Raji (cell line): ENCODE data around the gene CEP57.

Source experiments
- POLR2A ChIP-seq: IDR thresholded peaks from 2 replicates; pipeline ENCODE4 v1.6.1; 2011; ENCODE audit warnings: low read depth, low read length, control low read depth; ENCODE audit not compliant: insufficient read depth

CEP57 gene

GRCh38 chr11:95791709-95792033 is 1.4 kb downstream of the CEP57 start:
- no peak for TF ChIP-seq POLR2A

DNA sequence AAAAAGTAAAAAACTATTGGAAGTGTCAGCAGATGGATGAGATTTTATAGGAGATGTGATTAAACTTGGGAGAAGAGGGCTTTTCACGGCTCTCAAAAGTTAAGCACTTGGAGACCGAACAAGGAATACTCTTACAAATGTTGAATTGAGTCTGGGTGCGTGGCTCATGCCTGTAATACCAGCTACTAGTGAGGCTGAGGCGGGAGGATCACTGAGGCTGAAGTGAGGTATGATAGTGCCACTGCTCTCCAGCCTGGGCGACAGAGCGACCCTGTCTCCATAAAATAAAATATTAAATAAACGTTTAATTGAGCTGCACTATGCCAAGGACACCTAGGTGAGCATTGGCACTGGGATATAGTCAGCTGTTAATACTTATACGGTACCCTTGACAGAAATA is 1.9 kb downstream of the CEP57 start:
- TF ChIP-seq POLR2A, result no peak

GRCh38 chr11:95792700-95793099 is 2.4 kb downstream of the CEP57 start:
- no peak for TF ChIP-seq POLR2A

DNA sequence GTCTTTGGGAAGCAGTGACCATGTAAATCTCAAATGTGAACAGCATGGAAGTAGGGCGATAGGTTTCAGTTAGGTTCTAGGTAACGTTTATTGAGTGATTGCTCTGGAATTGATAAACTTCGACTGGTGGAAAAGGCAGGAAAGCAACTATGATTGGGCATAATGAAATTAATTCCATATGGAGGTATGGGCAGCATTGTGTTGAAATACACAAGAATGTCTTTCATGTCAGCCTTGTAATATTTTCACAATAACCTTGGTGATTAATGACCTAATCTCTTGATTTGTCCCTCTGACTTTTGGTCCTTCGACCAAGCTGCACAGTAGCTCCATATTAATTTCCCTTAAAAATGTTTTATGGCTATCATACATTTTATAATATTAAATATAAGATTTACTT is 2.8 kb downstream of the CEP57 start:
- no peak for TF ChIP-seq POLR2A

- TF ChIP-seq POLR2A, result no peak
Observed at GRCh38 chr11:95794086-95794485, 3.8 kb downstream of the CEP57 start.

GRCh38 chr11:95795627-95796295 is 5.5 kb downstream of the CEP57 start:
- no peak for TF ChIP-seq POLR2A

- no peak for TF ChIP-seq POLR2A
Observed at GRCh38 chr11:95796501-95796900, 6.2 kb downstream of the CEP57 start.

DNA sequence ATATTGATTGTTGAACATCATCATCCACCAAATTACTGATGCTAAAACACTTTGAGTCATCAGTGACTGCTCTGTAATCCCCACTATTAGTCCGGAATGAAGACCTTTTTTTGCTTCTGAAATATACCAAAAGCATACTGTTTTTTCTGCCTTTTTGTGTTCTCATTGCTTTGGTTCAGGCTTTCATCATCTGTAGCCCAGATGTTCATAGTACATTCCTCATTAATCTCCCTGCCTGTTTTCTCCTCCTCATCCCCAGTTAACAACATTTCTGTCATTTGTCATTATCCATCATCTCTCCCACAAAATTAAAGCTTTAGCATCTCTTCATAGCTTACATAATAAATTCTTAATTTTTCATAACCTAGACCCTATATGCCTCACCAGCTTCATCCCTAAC is 9.2 kb downstream of the CEP57 start:
- no peak for TF ChIP-seq POLR2A

- TF ChIP-seq POLR2A, result no peak
Observed at GRCh38 chr11:95800438-95800837, 10.1 kb downstream of the CEP57 start.

- TF ChIP-seq POLR2A, result no peak
Observed at GRCh38 chr11:95802806-95803205, 12.5 kb downstream of the CEP57 start.

GRCh38 chr11:95803973-95804372 is 13.7 kb downstream of the CEP57 start:
- no peak for TF ChIP-seq POLR2A

GRCh38 chr11:95805869-95806268 is 15.6 kb downstream of the CEP57 start:
- TF ChIP-seq POLR2A, result no peak

DNA sequence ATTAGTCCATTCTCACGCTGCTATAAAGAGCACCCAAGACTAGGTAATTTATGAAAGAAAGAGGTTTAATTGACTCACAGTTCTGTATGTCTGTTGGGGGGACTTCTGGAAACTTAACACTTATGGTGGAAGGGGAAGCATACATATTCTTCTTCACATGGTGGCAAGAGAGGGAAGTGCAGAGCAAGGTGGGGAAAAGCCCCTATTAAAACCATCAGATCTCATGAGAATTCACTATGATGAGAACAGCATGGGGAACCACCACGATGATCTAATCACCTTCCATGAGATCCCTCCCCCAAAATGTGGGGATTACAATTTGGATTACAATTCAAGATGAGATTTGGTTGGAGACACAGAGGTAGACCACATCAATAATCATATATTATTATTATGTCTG is 25.7 kb downstream of the CEP57 start:
- TF ChIP-seq POLR2A, result no peak

GRCh38 chr11:95821640-95822039 is 31.3 kb downstream of the CEP57 start:
- no peak for TF ChIP-seq POLR2A

DNA sequence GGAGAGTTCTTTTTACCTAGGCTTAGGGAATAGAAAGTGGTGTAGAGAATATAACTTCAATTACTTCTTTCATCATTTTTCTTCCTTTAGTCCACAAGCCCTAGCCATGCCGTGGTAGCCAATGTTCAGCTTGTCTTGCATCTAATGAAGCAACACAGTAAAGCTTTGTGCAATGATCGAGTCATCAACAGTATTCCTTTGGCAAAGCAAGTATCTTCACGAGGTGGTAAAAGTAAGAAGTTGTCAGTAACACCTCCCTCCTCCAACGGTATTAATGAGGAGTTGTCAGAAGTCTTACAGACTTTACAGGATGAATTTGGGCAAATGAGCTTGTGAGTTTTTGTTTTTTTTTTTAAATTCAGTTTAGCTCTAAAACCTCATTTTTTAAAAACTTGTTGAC is 37.4 kb downstream of the CEP57 start:
- no peak for TF ChIP-seq POLR2A

GRCh38 chr11:95829580-95830259 is 39.4 kb downstream of the CEP57 start:
- no peak for TF ChIP-seq POLR2A
